ENCODE data around the gene ACE2.

ACE2 gene

GRCh38 chrX:15515931-15516330, 84.8 kb downstream of the ACE2 start:
- no peak overlapping the region for H3K4me3 ChIP-seq (ENCODE audit: low read depth, low read length)

- no peak overlapping the region for H3K4me3 ChIP-seq (ENCODE audit: low read depth, low read length)
These were observed 86.5 kb downstream of the ACE2 start for GRCh38 chrX:15514279-15514678.

GRCh38 chrX:15512401-15512965, 88.3 kb downstream of the ACE2 start:
- H3K4me3 ChIP-seq (ENCODE audit: low read depth, low read length), result no peak overlapping the region

GRCh38 chrX:15511563-15511962, 89.2 kb downstream of the ACE2 start:
- no peak overlapping the region for H3K4me3 ChIP-seq (ENCODE audit: low read depth, low read length)

Data from iPS-11a (cell line).